PC-3 (cell line): ENCODE data around the gene CCL8. TPM values are rescaled to one million over a fixed set of nuclear protein-coding genes. Genes with fewer than 3 reads are reported as not detected.

Experiments
- ATAC-seq: fragments of 200-7000 bp; cut with Tn5 transposase; 2 replicates; pipeline ENCODE4 v1.9.1; 2020; ENCODE audit warnings: mild to moderate bottlenecking, moderate library complexity
- BruUV-seq: library from RNA; stranded (reverse); fragments of 400-500 nt; replicated peaks from 2 replicates; lab custom pipeline; 2021; lab: Mats Ljungman, UMichigan
- CTCF ChIA-PET: fragments of 300-600 bp; sonication (Branson Sonifier 250); formaldehyde crosslinking; loops from one replicate; lab custom pipeline; 2022; ENCODE audit warnings: antibody characterized with exemption; lab: Charles Lee
- POLR2A ChIA-PET: fragments of 300-600 bp; sonication (Branson Sonifier 250); formaldehyde crosslinking; loops from one replicate; lab custom pipeline; 2022; ENCODE audit warnings: antibody characterized with exemption; ENCODE audit not compliant: unreplicated experiment; lab: Charles Lee
- DNase-seq: peaks from one replicate; pipeline ENCODE4 v3.0.0-alpha.2; 2015
- H2AFZ ChIP-seq: fragments of 300-600 bp; sonication (generic); 2 replicates; pipeline ENCODE4 v1.6.0; 2016; ENCODE audit warnings: antibody characterized with exemption, low read length
- H3F3A ChIP-seq: fragments of 300-600 bp; sonication (generic); one replicate; pipeline ENCODE4 v1.6.0; 2017; ENCODE audit warnings: antibody characterized with exemption, low read length, control low read depth, mild to moderate bottlenecking; ENCODE audit not compliant: unreplicated experiment
- H3K27ac ChIP-seq: fragments of 300-600 bp; sonication (generic); 2 replicates; pipeline ENCODE4 v1.5.1; 2016; ENCODE audit warnings: mild to moderate bottlenecking, low read length
- H3K27me3 ChIP-seq: fragments of 300-600 bp; sonication (generic); 2 replicates; pipeline ENCODE4 v1.6.1; 2016; ENCODE audit warnings: low read length, mixed read lengths
- H3K36me3 ChIP-seq: fragments of 300-600 bp; sonication (generic); 2 replicates; pipeline ENCODE4 v1.6.1; 2016; ENCODE audit warnings: low read depth, mixed run types, low read length, mixed read lengths
- H3K4me1 ChIP-seq: fragments of 300-600 bp; sonication (generic); 2 replicates; pipeline ENCODE4 v1.5.1; 2016; ENCODE audit warnings: low read length; ENCODE audit not compliant: insufficient read depth
- H3K4me2 ChIP-seq: fragments of 300-600 bp; sonication (generic); 2 replicates; pipeline ENCODE4 v1.6.0; 2016; ENCODE audit warnings: low read length
- H3K4me3 ChIP-seq: fragments of 300-600 bp; sonication (generic); 2 replicates; pipeline ENCODE4 v1.5.1; 2016; ENCODE audit warnings: mild to moderate bottlenecking, low read length, mixed read lengths
- H3K79me2 ChIP-seq: fragments of 300-600 bp; sonication (generic); 2 replicates; pipeline ENCODE4 v1.6.1; 2017; ENCODE audit warnings: low read length, mixed read lengths
- H3K9ac ChIP-seq: fragments of 300-600 bp; sonication (generic); 2 replicates; pipeline ENCODE4 v1.6.0; 2016; ENCODE audit warnings: mild to moderate bottlenecking, low read length
- H3K9me2 ChIP-seq: fragments of 300-600 bp; sonication (generic); replicated peaks from 2 replicates; pipeline ENCODE4 v1.6.1; 2016; ENCODE audit warnings: mixed run types, low read length, mixed read lengths
- H3K9me3 ChIP-seq: fragments of 300-600 bp; sonication (generic); 2 replicates; pipeline ENCODE4 v1.6.1; 2016; ENCODE audit warnings: low read length, mixed read lengths
- H4K20me1 ChIP-seq: fragments of 300-600 bp; sonication (generic); 2 replicates; pipeline ENCODE4 v1.6.1; 2016; ENCODE audit warnings: low read length, mixed read lengths
- EZH2 ChIP-seq: fragments of 300-600 bp; sonication (generic); IDR thresholded peaks from one replicate; pipeline ENCODE4 v1.6.1; 2017; ENCODE audit warnings: antibody characterized with exemption, mild to moderate bottlenecking, low read length; ENCODE audit not compliant: unreplicated experiment
- EZH2phosphoT487 ChIP-seq: fragments of 300-600 bp; sonication (generic); IDR thresholded peaks from 2 replicates; pipeline ENCODE4 v1.6.1; 2018; ENCODE audit warnings: mild to moderate bottlenecking, antibody characterized with exemption, low read length, borderline replicate concordance
- intact Hi-C: fragments of 100-400 bp; cut with micrococcal nuclease; formaldehyde crosslinking; loops from 2 replicates; pipeline ENCODE4 v1.9.0; 2023
- total RNA-seq: library from RNA; depleted of rRNA; stranded (reverse); fragments of >200 nt; gene quantifications from 2 replicates; pipeline ENCODE4 v1.2.3, GENCODE V29; 2014
- TF ChIP-seq, protein P1 (sequence below): fragments of 300-600 bp; sonication (generic); conservative IDR thresholded peaks from 2 replicates; pipeline ENCODE4 v1.5.1; 2017; ENCODE audit warnings: antibody characterized with exemption, low read depth, mild to moderate bottlenecking, low read length

Gene CCL8
- total RNA-seq, 1 experiment from 2014 or later: not detected

DNA sequence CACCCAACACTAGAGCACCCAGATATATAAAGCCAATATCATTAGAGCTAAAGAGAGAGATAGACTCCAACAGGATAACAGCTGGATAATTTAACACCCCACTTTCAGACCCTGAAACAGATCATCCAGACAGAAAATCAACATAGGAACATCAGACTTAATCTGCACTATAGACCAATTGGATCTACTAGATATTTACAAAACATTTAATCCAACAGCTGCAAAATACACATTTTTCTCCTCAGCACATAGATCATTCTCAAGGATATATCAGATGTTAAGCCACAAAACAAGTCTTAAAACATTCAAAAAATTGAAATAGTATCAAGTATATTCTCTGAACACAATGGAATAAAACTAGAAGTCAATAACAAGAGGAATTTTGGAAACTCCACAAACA is 33.0 kb downstream of the CCL8 start:
- no peaks in the 10 kb centered on the region for H3F3A ChIP-seq
- no peak overlapping the region for H3K27ac ChIP-seq
- CTCF ChIA-PET: no interaction called here
- DNase-seq: no peak
- no peaks in the 10 kb centered on the region for H4K20me1 ChIP-seq
- H3K4me3 ChIP-seq: no peak overlapping the region
- H3K4me2 ChIP-seq: no peak overlapping the region
- H2AFZ ChIP-seq: no peak overlapping the region
- TF ChIP-seq EZH2phosphoT487: no peak
- TF ChIP-seq, protein P1, sequence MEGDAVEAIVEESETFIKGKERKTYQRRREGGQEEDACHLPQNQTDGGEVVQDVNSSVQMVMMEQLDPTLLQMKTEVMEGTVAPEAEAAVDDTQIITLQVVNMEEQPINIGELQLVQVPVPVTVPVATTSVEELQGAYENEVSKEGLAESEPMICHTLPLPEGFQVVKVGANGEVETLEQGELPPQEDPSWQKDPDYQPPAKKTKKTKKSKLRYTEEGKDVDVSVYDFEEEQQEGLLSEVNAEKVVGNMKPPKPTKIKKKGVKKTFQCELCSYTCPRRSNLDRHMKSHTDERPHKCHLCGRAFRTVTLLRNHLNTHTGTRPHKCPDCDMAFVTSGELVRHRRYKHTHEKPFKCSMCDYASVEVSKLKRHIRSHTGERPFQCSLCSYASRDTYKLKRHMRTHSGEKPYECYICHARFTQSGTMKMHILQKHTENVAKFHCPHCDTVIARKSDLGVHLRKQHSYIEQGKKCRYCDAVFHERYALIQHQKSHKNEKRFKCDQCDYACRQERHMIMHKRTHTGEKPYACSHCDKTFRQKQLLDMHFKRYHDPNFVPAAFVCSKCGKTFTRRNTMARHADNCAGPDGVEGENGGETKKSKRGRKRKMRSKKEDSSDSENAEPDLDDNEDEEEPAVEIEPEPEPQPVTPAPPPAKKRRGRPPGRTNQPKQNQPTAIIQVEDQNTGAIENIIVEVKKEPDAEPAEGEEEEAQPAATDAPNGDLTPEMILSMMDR: no peak
- TF ChIP-seq EZH2: no peak
- no peaks in the 10 kb centered on the region for H3K36me3 ChIP-seq
- no peaks in the 10 kb centered on the region for H3K4me1 ChIP-seq
- no peaks in the 10 kb centered on the region for H3K9me2 ChIP-seq
- POLR2A ChIA-PET: no interaction called here
- intact Hi-C loops: no loop called here
- no peak overlapping the region for H3K9ac ChIP-seq
- no peak for ATAC-seq
- H3K9me3 ChIP-seq: no peaks in the 10 kb centered on the region
- H3K79me2 ChIP-seq: no peaks in the 10 kb centered on the region
- no TSS peak for BruUV-seq
- H3K27me3 ChIP-seq: no peaks in the 10 kb centered on the region

DNA sequence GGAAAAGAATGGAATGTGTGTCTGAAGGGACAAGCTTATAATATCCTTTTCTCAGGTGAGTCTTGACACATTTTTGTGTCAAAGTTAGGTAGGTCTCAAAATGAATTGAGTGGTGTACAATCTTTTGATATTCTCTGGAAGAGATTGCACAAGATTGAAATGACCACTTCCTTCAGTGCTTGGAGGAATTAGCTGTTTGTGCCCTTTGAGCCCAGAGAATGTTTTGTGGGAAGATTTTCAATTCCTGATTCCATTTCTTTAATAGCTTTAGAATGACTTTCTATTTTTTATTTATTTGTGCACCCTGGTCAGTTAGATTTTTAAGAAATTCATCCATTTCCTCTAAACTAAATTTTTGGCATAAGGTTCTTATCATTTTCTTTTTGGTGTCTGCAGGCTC is 35.4 kb downstream of the CCL8 start:
- intact Hi-C loops: no loop called here
- Histone ChIP-seq H3K4me3 (no peak overlapping the region), H3K4me1 (no peaks in the 10 kb centered on the region), H3K27me3 (no peaks in the 10 kb centered on the region), H3K9me2 (no peaks in the 10 kb centered on the region), H3K79me2 (no peaks in the 10 kb centered on the region), H3K9me3 (no peaks in the 10 kb centered on the region), H3F3A (no peaks in the 10 kb centered on the region), H3K36me3 (no peaks in the 10 kb centered on the region), H3K4me2 (no peak overlapping the region), H3K27ac (no peak overlapping the region), H2AFZ (no peak overlapping the region), H3K9ac (no peak overlapping the region), H4K20me1 (no peaks in the 10 kb centered on the region)
- TF ChIP-seq EZH2 (no peak), EZH2phosphoT487 (no peak)
- TF ChIP-seq, protein P1: no peak
- DNase-seq (no peak), ATAC-seq (no peak)
- CTCF ChIA-PET: no interaction called here
- no TSS peak for BruUV-seq
- POLR2A ChIA-PET: no interaction called here

GRCh38 chr17:34356194-34356593 is 37.0 kb downstream of the CCL8 start, which contains the start of gene CCL13:
TSS of gene CCL13 (plus strand) at chr17:34356480. CDS start at chr17:34356527, 47 bp downstream.
- Histone ChIP-seq H3K4me1 (no peaks in the 10 kb centered on the region), H3K79me2 (no peaks in the 10 kb centered on the region), H3K9ac (no peak within 1 kb of the TSS), H3K27me3 (no peaks in the 10 kb centered on the region), H2AFZ (no peak within 1 kb of the TSS), H4K20me1 (no peaks in the 10 kb centered on the region), H3K4me2 (no peak within 1 kb of the TSS), H3K36me3 (no peaks in the 10 kb centered on the region), H3K27ac (no peak within 1 kb of the TSS), H3K9me3 (no peaks in the 10 kb centered on the region), H3K9me2 (no peaks in the 10 kb centered on the region), H3F3A (no peaks in the 10 kb centered on the region), H3K4me3 (no peak within 1 kb of the TSS)
- intact Hi-C loops: no loop called here
- no peak for DNase-seq
- POLR2A ChIA-PET: no interaction called here
- no peak for ATAC-seq
- CTCF ChIA-PET: no interaction called here
- TF ChIP-seq, protein P1: no peak
- no peak for TF ChIP-seq EZH2
- TF ChIP-seq EZH2phosphoT487: no peak
- BruUV-seq: no TSS peak
